Endometrial microvascular endothelial cells (primary cell): Measurements from ENCODE around the gene CLDN24. TPM values are rescaled to one million over a fixed set of nuclear protein-coding genes. Genes with fewer than 3 reads are reported as not detected.
"Not testable (repeated sequence)": the region's sequence is repeated elsewhere in the genome, so short reads cannot be mapped to it uniquely, and the experiment has no call there.

Experiments
- in situ Hi-C: cut with HindIII; loops from 2 replicates; pipeline ENCODE4 v1.10.0; 2017; ENCODE audit warnings: low sequenced_read_pairs, low pct_unique_long_range_greater_than_20kb; ENCODE audit errors: inconsistent ontology term
- total RNA-seq: library from RNA; depleted of rRNA; stranded (reverse); fragments of >200 nt; gene quantifications from one replicate; pipeline ENCODE4 v1.2.3, GENCODE V29; 2015; ENCODE audit errors: inconsistent ontology term

The CLDN24 gene
- total RNA-seq, 1 donor from 2014 or later: not detected

GRCh38 chr4:183327827-183328226 is 5.6 kb upstream of the CLDN24 start:
- in situ Hi-C loops: no loop called here

- in situ Hi-C loops: no loop called here
These were observed 4.6 kb upstream of the CLDN24 start for GRCh38 chr4:183326853-183327252.

GRCh38 chr4:183326387-183326786 is 4.2 kb upstream of the CLDN24 start:
- in situ Hi-C loops: not testable (repeated sequence)

- in situ Hi-C loops: no loop called here
These were observed 2.4 kb upstream of the CLDN24 start for GRCh38 chr4:183324619-183325018.

- in situ Hi-C loops: not testable (repeated sequence)
These were observed 1.8 kb upstream of the CLDN24 start for GRCh38 chr4:183324056-183324455.

GRCh38 chr4:183323295-183323694 is 1.1 kb upstream of the CLDN24 start:
- in situ Hi-C loops: no loop called here

GRCh38 chr4:183321516-183321915 is 710 bp downstream of the CLDN24 start:
- in situ Hi-C loops: no loop called here

GRCh38 chr4:183321079-183321478 is 1.1 kb downstream of the CLDN24 start:
- in situ Hi-C loops: no loop called here

- in situ Hi-C loops: no loop called here
These were observed 1.8 kb downstream of the CLDN24 start, which contains the start of gene CLDN22 for GRCh38 chr4:183320211-183321059. TSS of gene CLDN22 (minus strand) at chr4:183320276. CDS start at chr4:183320218, 58 bp downstream.

GRCh38 chr4:183318656-183319055 is 3.6 kb downstream of the CLDN24 start:
- in situ Hi-C loops: no loop called here

- in situ Hi-C loops: no loop called here
These were observed 7.4 kb downstream of the CLDN24 start for GRCh38 chr4:183314806-183315205.

GRCh38 chr4:183314336-183314735 is 7.9 kb downstream of the CLDN24 start:
- in situ Hi-C loops: no loop called here

GRCh38 chr4:183312841-183313240 is 9.4 kb downstream of the CLDN24 start:
- in situ Hi-C loops: no loop called here

GRCh38 chr4:183306811-183307210 is 15.4 kb downstream of the CLDN24 start:
- in situ Hi-C loops: no loop called here

GRCh38 chr4:183304538-183304937 is 17.7 kb downstream of the CLDN24 start:
- in situ Hi-C loops: no loop called here

- in situ Hi-C loops: no loop called here
These were observed 18.2 kb downstream of the CLDN24 start for GRCh38 chr4:183304067-183304466.

- in situ Hi-C loops: no loop called here
These were observed 18.9 kb downstream of the CLDN24 start for GRCh38 chr4:183303301-183303700.

GRCh38 chr4:183300655-183301054 is 21.6 kb downstream of the CLDN24 start:
- in situ Hi-C loops: no loop called here

GRCh38 chr4:183300070-183300469 is 22.2 kb downstream of the CLDN24 start:
- in situ Hi-C loops: no loop called here

GRCh38 chr4:183299464-183299863 is 22.8 kb downstream of the CLDN24 start:
- in situ Hi-C loops: no loop called here

- in situ Hi-C loops: no loop called here
These were observed 24.6 kb downstream of the CLDN24 start for GRCh38 chr4:183297675-183298074.
